ENCODE measurements around the gene RAB30.

The RAB30 gene

DNA sequence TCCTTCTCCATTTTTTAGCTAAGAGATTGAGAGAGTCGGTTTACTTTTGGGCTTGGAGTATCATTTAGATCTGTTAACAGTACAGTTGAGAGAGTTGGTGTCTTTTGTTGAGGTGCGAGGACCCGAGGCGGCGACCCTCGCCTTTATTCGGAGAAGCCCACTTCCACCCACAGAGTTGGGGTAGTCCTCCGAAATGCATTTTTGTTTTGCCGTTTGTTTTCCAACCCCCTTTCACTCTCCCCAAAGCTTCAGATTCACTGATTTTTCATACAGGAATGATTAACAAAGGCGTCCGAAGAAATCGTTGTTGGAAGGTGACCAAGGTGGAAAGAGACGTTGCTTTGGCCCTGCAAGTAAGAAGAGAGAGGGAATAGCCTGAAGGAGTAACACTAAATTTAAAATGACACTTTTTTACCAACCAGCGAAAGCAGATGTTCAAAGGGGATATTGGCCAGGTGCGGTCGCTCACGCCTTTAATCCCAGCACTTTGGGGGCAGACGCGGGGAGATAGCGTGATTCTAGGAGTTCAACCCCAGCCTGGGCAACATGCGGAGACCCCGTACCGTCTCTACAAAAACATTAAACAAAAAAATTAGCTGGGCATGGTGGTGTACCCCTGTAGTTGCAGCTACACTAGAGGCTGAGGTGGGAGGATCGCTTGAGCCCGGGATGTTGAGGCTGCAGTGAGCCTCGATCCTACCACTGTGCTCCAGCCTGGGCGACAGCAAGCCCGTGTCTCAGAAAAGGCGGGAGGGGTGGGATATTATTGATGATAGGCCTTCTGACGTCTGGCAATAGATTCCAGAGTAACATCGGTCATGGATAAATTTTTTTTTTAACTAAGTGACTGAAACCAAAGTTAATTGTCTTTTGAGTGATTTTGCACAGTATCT lies 899 bp upstream of the RAB30 start:
- in situ Hi-C loops (cut with HindIII; ENCODE audit: low sequenced_read_pairs), result no loop called here

DNA sequence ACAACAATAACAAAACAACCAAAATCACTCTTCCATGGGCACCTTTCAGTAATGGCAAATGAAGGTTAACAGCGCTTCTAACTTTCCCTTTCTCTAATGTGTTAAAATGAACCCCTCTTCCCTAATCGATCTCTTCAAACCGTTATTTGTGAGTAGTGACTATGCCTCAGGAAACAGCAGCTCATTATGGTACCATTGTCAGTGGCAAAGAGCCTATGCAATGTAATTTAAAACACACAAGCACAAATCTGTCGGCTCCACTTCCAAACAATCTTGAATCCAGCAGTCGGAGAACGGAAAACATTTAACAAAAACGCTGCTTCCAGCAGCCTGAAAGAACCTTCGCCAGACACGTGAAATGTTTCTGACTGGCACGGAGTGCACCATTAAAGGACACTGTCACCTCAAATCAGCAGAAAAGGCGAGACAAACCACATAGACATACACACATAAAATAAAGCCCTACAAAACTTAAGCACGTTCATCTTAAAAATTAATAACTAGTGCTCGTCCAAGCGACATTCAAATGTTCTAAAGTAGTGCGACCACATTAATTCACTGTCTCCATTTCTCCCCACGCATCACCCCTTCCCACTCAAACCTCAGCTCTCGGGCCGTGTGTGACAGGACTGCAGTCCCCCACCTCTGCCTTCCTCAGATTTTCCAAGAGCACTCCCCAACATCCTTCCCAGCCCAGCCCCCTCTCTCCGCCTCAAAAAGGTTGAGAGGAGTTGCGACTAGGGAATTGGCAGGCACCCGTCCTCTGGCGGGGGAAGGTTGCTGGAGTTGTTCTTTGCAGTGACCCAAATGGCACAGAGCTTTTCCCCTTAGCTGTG lies 748 bp downstream of the RAB30 start:
- in situ Hi-C loops (cut with HindIII; ENCODE audit: low sequenced_read_pairs), result no loop called here

DNA sequence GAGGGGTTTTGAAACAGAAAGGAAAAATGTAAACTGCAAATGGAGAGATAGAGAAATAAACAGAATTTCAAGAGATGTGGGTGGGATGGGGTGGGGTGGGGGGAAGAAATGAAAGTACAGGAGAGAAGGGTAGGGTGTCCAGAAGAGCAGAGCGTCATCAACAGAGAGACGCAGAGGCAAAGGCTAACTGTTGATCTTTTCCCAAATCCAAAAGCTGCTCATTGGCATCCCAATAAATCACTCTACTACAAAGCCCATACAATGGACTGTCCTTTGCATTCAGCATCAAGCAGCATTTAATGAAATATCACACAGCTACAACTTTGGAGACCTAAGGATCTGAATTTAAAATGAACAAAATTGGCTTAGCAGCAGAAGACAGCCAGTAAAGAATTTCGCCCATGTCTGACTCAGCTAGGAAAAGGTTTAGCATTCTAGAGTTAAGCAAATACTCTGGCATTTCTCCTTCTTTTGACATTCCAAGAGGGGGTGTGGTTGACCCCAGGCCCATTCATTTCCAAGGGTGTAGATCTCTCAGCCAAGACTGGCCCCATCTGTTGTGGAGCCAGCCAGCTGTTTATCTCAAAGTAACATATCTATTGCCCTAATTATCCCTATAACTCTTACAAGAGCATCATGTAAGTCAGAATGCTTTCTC lies 1.5 kb downstream of the RAB30 start:
- in situ Hi-C loops (cut with HindIII; ENCODE audit: low sequenced_read_pairs), result no loop called here

DNA sequence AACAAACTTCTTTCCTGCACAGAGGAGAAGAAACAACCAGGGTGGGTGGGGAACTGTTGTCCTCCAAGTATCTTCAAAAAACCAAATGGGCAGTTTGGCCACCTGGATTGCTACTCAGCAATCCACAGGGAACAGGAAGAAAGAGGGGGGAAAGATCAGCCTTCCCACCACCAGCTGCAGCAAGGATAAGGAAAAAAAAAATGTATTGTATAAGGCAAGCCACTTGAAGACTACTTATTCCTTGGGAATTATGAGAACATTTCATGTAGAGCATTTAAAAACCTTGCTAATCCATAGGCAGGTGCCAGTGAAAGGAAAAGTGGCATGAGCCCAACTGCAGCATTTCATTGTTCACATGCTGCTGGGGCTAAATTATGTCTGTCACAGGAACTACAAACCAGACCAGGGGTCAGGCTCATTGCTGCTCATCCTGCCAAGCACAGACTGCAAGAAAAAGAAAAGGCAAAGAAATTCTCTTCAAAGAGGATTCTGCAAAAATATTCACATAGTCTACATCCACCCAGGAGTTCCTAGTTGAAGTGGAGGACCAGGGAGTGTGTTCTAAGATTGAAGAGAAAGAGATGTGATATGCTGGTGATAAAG lies 2.2 kb downstream of the RAB30 start:
- in situ Hi-C loops (cut with HindIII; ENCODE audit: low sequenced_read_pairs), result no loop called here

DNA sequence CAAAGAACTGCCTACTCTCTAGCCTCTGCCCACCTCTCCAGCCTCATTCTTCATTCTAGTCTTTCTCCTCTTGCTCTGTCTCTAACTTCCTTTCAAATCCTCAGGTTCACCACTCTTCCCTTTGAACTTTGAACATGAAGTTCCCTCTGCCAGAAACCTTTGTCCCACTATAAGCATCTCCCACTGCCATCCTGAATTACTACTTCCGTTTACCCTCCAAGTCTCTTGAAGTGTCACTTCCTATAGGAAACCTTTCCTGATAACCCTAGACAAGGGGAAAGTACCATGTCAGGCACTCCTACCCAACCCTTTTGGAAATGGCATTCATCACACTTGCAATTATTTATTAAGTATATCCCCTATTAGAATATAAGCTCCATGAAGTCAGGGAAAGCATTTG lies 3.1 kb downstream of the RAB30 start:
- in situ Hi-C loops (cut with HindIII; ENCODE audit: low sequenced_read_pairs), result no loop called here

DNA sequence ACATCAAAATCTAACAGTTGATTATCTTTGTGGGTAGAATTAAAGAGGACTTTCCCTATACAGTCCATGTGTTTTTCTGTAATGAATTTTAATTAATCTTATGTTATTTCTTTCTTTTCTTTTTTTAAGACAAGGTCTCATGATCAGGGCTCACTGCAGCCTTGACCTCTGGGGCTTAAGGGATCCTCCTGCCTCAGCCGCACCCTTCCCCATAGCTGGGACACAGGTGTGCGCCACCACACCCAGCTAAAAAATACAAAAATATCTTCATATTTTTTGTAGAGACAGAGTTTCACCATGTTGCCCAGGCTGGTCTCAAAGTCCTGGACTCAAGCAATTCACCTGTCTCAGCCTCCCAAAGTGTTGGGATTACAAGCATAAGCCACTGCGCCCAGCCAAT lies 7.7 kb downstream of the RAB30 start:
- in situ Hi-C loops (cut with HindIII; ENCODE audit: low sequenced_read_pairs), result no loop called here

DNA sequence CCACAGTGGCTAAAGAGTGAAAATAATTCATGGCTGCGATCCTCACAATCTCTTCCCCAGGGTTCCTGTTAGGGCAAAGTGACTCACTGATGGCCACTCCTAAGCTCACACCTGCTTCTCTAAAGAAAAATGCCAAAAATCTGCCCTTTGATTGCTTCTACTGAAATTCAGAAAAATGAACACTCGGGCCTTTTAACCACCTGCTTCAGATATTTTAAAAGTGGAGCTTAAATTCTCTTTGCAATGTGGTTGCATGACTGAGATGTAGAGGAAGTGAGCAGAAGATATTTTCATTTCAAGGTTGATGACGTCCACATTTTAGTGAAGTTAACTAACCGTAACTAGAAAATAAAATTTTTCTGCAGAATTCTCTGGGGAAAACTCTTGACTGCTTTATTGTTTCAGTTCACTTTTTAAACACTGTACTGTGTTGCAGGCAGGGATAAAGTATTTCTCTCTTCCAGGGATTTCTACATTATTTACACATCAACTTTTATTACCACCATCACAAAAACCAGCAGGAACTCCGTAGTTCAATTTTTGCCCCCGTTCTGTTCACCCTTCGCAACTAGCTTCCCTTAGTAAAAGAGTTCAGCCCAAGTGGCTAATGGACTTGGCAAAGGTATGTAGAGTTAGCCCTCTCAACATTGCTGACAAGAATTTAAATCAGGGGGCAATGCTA lies 8.5 kb downstream of the RAB30 start:
- in situ Hi-C loops (cut with HindIII; ENCODE audit: low sequenced_read_pairs), result no loop called here

DNA sequence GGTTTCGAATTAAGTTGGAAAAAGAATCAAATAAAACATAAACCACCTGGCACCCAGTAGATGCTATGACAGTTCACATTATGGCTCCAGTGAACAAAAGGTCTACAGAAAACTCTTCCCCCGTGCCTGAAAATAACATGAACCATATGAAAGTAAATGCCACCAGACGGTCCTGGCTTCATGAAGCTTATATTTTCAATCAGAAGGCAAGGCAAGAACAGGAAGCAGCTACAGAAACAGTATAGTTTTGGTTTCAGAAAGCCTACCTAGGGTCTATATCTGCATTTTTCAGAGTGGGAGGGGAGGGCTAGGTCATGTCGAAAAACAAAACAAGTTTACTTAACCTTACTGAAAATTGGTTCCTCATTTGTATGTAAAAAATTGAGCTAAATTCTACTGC lies 9.8 kb downstream of the RAB30 start:
- in situ Hi-C loops (cut with HindIII; ENCODE audit: low sequenced_read_pairs), result no loop called here

DNA sequence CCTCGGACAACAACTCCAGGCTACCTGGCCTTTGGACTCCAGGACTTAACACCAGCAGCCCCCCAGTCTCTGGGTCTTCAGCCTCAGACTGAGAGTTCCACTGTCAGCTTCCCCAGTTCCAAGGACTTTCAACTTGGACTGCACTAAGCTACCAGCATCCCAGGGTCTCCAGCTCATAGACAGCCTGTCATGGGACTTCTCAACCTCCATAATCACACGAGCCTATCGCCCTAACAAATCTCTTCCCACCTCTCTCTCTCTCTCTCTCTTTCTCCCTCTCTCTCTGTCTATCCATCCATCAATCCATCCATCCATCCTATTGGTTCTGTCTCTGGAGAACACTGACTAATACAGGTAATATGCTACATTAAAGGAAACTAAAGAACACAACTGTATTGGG lies 10.7 kb downstream of the RAB30 start:
- in situ Hi-C loops (cut with HindIII; ENCODE audit: low sequenced_read_pairs), result no loop called here

DNA sequence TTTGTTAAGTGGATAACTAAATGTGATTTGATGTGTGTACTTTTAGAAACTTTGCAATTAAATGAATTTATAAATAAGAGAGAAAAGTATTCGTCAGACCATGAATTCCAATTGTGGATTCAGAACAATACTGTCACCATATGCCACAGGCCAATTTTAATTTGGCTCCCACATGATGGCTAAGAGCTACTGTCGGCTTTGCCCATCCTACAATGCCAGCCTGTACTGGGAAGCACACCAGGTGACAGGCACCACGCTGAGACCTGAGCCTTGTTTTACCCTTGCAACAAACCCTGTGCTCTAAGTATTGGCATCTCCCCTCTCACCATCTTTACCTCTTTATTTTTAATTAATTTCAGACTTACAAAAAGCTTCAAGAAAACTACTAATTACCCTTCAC lies 14.0 kb downstream of the RAB30 start:
- in situ Hi-C loops (cut with HindIII; ENCODE audit: low sequenced_read_pairs), result no loop called here

DNA sequence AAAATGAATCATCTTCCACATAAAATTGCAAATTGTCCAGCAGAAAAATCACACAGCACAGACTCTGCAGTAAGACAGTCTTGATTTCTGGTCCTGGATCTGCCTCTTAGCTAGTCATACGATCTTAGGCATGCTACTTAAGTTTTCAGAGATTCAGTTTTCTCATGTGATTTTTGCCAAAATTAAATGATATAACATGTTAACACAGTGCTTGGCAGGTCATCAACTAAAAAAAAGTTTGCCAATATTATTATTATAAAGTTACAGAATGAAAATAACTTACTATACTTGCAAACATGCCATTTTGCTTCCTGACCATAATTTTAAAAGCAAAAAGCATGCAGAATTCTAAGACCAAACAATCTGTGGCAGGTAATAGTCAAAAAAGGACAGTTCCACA lies 15.1 kb downstream of the RAB30 start:
- in situ Hi-C loops (cut with HindIII; ENCODE audit: low sequenced_read_pairs), result no loop called here

DNA sequence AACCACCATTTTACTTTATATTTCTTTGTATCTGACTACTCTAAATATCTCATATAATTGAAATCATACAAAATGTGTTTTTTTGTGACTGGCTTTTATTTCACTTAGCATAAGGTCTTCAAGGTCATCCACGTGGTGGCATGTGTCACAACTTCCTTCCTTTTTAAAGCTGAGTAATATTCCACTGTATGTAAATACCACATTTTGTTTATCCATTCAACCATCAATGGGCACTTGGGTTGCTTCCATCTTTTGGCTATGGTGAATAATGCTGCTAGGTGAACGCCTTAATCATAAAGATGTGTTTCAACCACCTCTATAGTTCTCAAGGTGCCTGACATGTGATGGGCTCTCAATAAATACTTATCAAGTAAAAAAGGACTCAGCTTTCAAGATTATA lies 15.5 kb downstream of the RAB30 start:
- in situ Hi-C loops (cut with HindIII; ENCODE audit: low sequenced_read_pairs), result no loop called here

DNA sequence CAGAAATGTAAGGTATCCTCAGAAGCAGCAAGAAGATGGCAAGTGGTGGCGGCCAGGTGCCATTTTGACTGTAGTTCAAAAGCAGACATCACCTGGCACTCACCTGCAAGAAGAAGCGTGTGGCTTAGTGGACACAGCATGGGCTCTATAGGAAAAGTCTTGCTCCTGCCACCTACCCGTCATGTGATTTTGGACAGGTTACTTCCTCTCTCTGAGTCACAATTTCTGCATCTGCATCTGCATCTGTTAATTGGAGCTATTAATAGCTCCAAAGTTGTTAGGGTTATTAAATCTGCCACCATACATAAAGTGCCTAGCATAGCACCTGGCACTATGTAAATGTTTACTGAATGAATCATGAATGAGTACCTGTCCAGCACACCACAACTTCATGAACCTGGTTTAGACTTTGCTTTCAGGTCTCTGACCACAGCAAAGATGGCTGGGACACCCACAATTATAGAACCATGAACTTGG lies 16.8 kb downstream of the RAB30 start:
- in situ Hi-C loops (cut with HindIII; ENCODE audit: low sequenced_read_pairs), result no loop called here

DNA sequence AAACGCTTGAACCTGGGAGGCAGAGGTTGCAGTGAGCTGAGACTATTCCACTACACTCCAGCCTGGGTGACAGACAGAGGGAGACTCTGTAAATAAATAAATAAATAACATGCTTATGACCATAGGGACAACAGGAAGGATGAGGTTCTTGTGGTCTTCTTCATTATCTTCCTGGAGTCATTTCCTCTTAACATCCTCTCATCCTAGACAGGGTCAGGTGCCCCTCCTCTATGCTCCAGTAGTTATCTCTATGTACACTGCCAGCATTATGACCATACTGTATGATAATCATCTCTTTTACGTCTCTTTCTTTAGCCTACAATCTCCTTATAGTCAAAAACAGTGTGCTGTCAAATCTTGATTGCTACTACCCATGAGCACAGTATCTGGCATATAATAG lies 17.7 kb downstream of the RAB30 start:
- in situ Hi-C loops (cut with HindIII; ENCODE audit: low sequenced_read_pairs), result no loop called here

DNA sequence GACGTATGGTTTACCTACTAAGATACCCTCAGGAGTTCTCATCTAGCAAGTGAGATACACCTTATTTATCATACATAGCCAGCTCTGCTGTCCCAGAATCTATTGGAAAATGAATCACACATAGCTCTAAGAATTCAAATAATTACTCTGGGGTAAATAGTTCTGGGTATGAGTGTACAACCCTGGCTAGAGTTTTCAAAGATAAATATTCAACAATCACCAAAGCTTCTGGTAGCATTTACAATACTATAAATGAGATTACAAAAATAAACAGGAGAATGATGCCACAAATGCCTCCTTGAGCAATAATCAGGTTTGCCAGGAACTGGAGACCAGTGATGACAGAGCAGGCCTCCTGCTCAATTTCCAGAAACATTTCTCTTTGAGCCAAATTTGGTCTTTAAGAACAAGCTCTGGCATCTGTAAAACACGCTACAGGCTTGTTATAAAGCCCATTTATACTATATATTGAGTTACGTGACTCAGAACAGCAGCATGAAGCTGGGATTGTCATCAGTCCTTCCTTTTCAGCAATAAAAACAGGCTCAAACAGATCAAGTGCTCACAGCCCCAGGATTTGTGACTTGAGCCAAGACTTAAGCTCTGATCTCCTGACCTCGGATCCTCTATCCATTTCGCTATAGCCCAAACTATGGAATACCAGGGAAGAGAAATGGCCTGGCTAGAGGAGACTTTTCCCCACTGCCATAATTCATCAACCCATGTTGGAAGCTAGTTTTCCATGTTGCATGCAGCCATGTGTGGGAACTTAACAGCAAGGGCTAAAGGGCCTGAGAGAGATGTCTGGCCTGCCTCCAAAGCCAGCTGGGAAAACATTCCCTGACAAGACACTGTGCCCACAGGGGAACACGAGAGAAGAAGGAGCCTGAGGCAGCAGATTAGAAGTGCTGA lies 19.7 kb downstream of the RAB30 start:
- in situ Hi-C loops (cut with HindIII; ENCODE audit: low sequenced_read_pairs), result no loop called here

DNA sequence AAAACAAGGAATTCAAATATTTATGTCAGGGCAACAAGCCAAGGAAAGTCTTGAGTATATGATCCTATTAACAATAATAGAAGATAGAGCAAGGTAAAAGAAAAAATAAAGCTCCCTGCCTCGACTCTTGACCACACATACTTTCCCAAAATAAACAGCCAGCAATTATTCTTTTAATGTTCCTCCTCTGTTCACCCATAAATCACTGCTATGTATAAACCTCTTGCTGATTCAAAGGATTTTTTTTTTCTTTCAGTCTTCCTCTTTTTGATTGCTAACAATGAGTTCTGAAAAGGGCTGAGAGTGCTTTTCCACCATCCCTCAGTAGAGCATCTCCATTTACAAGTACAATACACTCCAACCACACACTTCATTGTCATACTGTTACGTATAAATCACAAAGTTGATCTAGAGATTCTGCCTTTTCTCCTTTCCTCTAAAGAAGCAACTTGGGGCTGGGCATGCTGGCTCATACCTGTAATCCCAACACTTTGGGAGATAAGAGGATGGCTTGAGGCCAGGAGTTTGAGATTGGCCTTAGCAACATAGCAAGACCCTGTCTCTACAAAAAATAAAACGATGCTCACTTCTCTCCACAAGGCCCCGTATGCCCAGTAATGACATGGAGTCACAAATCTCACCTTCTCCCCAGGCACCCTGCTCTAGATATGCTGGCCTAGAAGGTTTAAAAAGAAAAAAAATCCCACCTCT lies 24.0 kb downstream of the RAB30 start:
- in situ Hi-C loops (cut with HindIII; ENCODE audit: low sequenced_read_pairs), result no loop called here

DNA sequence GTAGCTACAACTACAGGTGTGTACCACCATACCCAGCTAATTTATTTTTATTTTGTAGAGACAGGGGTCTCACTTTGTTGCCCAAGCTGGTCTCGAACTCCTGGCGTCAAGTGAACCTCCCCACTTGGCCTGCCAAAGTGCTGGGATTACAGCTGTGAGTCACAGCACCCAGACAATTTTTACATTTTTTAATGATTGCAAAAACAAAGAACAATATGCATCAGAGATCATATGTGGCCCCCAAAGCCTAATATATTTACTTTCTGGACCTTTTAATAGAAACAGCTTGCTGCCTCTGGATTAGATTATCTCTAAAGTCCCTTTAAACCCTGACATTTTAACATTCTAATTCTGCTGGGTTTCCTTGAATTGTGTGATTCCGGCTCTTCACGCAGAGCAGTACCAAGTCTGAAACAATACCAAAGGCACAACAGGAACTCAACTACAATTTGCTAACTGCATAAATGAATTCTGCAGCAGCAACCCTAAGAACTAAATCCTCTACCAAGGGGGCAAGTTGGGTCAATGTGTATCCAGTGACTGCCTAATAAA lies 25.0 kb downstream of the RAB30 start:
- in situ Hi-C loops (cut with HindIII; ENCODE audit: low sequenced_read_pairs), result no loop called here

DNA sequence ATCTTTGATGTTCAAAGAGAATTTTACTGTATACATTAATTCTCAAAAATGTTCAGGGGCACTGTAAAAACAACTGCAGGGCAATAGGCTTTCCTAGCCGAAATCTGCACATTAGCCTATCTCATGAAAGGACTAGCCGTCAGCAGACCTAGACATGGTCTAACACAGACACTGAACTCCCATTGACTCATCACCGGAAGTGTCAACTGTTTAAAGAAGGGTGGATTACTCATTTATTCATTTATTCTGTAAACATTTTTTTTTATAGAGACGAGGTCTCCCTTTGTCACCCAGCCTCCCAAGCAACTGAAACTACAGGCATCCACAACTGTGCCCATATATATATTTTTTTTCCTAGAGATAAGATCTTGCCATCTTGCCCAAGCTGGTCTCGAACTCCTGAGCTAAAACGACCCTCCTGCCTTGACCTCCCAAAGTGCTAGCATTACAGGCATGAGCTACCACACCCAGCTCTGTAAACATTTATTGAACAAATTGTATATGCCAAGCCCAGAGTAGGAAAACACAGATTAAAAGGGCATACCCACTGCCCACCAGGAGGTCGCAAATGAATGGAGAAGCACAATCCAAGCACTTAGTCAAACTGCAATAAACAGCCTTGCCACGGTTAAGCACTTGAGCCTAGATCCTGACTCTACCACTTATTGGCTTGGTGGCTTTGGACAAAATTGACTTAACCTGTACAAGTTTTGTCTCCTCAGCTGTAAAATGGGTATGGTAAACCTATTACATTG lies 26.6 kb downstream of the RAB30 start:
- in situ Hi-C loops (cut with HindIII; ENCODE audit: low sequenced_read_pairs), result no loop called here

All from endothelial cell of hepatic sinusoid (primary cell).